Heart left ventricle (tissue), 16 donors: Measurements from ENCODE around the gene LIN7C. TPM values are rescaled to one million over a fixed set of nuclear protein-coding genes. Genes with fewer than 3 reads are reported as not detected.

Experiments
- ATAC-seq, 4 donors: fragments of 200-7000 bp; cut with Tn5 transposase; one replicate each; pipeline ENCODE4 v1.9.1; 2020 to 2022; ENCODE audit warnings: moderate library complexity in 4 of 4, mild to moderate bottlenecking in 3 of 4, moderate number of reproducible peaks in 1 of 4
- DNase-seq, 5 donors: peaks; one replicate each; pipeline ENCODE4 v3.0.0-alpha.2; 2020
- H3K27ac ChIP-seq, 12 donors: fragments of 200-600 bp; sonication (generic) in 4 of 12; one replicate each; pipeline versions ENCODE4 v1.5.0 to v1.8.0; 2016 to 2022; ENCODE audit warnings: mild to moderate bottlenecking in 2 of 12
- H3K27me3 ChIP-seq, 9 donors: fragments of 200-600 bp; sonication (generic) in 2 of 9; one replicate each; pipeline versions ENCODE4 v1.5.1 to v1.8.0; 2016 to 2022; ENCODE audit warnings: mild to moderate bottlenecking in 3 of 9
- H3K36me3 ChIP-seq, 9 donors: fragments of 200-600 bp; sonication (generic) in 2 of 9; one replicate each; pipeline versions ENCODE4 v1.5.0 to v1.8.0; 2018 to 2022; ENCODE audit warnings: mild to moderate bottlenecking in 2 of 9
- H3K4me1 ChIP-seq, 12 donors: fragments of 200-600 bp; sonication (generic) in 4 of 12; one replicate each; pipeline versions ENCODE4 v1.5.0 to v1.8.0; 2016 to 2022; ENCODE audit warnings: mild to moderate bottlenecking in 3 of 12
- H3K4me3 ChIP-seq, 12 donors: fragments of 200-600 bp; sonication (generic) in 4 of 12; one replicate each; pipeline versions ENCODE4 v1.5.0 to v1.8.0; 2017 to 2022; ENCODE audit warnings: mild to moderate bottlenecking in 9 of 12, moderate library complexity in 4 of 12
- H3K9me3 ChIP-seq, 12 donors: fragments of 200-600 bp; sonication (generic) in 4 of 12; one replicate each; pipeline versions ENCODE4 v1.5.0 to v1.8.0; 2016 to 2022; ENCODE audit warnings: mild to moderate bottlenecking in 1 of 12
- POLR2A ChIP-seq, 2 donors: fragments of 450-650 bp; IDR thresholded peaks; one replicate each; pipeline ENCODE4 v1.6.1; 2017; ENCODE audit warnings: antibody characterized with exemption in 2 of 2, mild to moderate bottlenecking in 2 of 2, moderate library complexity in 2 of 2
- WGBS, 4 donors: extraction: QIAGEN DNeasy Blood & Tissue Kit in 2 of 4; methylation state at CpG; one replicate each; pipeline versions ENCODE4 v1.1.5 to v1.1.7; 2013 to 2018; 5-methylcytosine and 5-hydroxymethylcytosine counted together
- intact Hi-C, 10 donors: fragments of 100-400 bp; cut with DNase I; formaldehyde crosslinking; loops; one replicate each; pipeline versions ENCODE4 v1.11.1 to v1.14.2; 2022
- polyA plus RNA-seq, 2 donors: library from polyadenylated mRNA; stranded (reverse); fragments of 200-250 nt; gene quantifications; one replicate each; pipeline ENCODE4 v1.2.3, GENCODE V29; 2013
- total RNA-seq, 9 donors: library from RNA; depleted of rRNA in 2 of 9; stranded (reverse); fragments of >200 nt in 2 of 9; fragmentation: NEBNext Ultra II Directional in 3 of 9; extraction: Animal tissue kit (Norgen Biotek cat#: 25700) in 3 of 9; gene quantifications; one replicate each; pipeline versions ENCODE4 v1.1.0 to v1.2.4, GENCODE V29; 2016 to 2023
- TF ChIP-seq, protein P1 (sequence below), 12 donors: fragments of 200-600 bp; sonication (generic) in 4 of 12; IDR thresholded peaks; one replicate each; pipeline versions ENCODE4 v1.5.0 to v1.8.0; 2018 to 2022; ENCODE audit warnings: antibody characterized with exemption in 12 of 12, mild to moderate bottlenecking in 5 of 12
- donor health status: ischemic (EF 13 %, LVEDD 7.1; RV severe dilation, severe dysfunction).
- donor health status: healthy with polysubstance abuse.
- donor health status: DM: no; HTN: yes; CAD: no.
- donor health status: DM: no; HTN: no; CAD: no.
- donor health status: ischemic (EF 25% LVEDD 6.9; RV normal size, moderate dysfunction).
- donor health status: ischemic (EF 25% LVEDD 5.7; RV mildly dilated, moderate dysfunction).
- donor health status: healthy.
- donor health status: DM: yes; HTN: yes; CAD: no.
- donor health status: ischemic (EF 35%, LVEDD 5.7; RV mildly dilated, moderate dysfunction).
- donor health status: nonischemic (EF 11% LVEDD 7.7; RV severe dilation, severe dysfunction).
- donor health status: DM: yes; HTN: yes; CAD: no.
- donor health status: PGD.
- donor health status: ischemic (EF 29% LVEDD 5.4; RV normal size, mild dysfunction).
- donor health status: nonischemic (EF 23%, LVEDD 6.1; RV moderate dilation, normal function).

The LIN7C gene
- total and polyA plus RNA-seq, 11 donors: 5.0 to 24.1 (median 16.1) TPM

DNA sequence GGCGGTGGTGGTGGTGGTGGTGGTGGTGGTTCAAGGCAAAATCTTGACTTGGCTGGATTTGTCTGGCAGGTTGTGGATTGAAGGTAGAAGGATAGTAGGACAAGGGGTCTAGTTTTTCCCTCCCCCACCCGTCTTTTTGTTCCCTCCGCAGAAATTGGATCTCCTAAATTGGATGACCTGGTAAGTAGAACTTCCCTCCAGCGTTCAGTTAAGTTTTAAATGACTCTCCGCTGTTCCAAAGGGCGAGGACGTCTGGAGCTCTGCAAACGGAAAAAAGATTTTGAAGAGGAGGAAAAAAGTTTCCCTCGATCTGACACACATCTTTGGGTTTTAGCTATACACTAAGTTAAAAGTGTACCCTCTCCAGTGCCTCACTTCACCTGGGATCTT is 33.6 kb downstream of the LIN7C start:
- Histone ChIP-seq H3K36me3 (no peaks in the 10 kb centered on the region), H3K27me3 (no peaks in the 10 kb centered on the region), H3K4me1 (peaks cover 0 to 34% (median 18%) of the 10 kb centered on the region in 12 donors), H3K27ac (peak overlapping the region in 7 of 12 donors; percentile 8 to 93 (median 43)), H3K9me3 (no peaks in the 10 kb centered on the region), H3K4me3 (peak overlapping the region in 9 of 12 donors; percentile 59 to 99 (median 79))
- intact Hi-C loops: loop anchor here in 8 of 10 donors (2.0 to 10.0 kb wide), 6 partner anchors 34 to 108 kb away; partner anchors contain the start of genes CCDC34 (in 3 of the 8) and LIN7C (in 1 of the 8)
- WGBS, 4 donors: 4 to 20% (median 8%) methylated on average over 8 to 9 of the region's 9 CpGs
- ATAC-seq (peak in 3 of 4 donors; percentile 2 to 11 (median 7)), DNase-seq (no peak)
- no peak for TF ChIP-seq POLR2A (IDR thresholded peaks at IDR 0.05)
- TF ChIP-seq, protein P1, sequence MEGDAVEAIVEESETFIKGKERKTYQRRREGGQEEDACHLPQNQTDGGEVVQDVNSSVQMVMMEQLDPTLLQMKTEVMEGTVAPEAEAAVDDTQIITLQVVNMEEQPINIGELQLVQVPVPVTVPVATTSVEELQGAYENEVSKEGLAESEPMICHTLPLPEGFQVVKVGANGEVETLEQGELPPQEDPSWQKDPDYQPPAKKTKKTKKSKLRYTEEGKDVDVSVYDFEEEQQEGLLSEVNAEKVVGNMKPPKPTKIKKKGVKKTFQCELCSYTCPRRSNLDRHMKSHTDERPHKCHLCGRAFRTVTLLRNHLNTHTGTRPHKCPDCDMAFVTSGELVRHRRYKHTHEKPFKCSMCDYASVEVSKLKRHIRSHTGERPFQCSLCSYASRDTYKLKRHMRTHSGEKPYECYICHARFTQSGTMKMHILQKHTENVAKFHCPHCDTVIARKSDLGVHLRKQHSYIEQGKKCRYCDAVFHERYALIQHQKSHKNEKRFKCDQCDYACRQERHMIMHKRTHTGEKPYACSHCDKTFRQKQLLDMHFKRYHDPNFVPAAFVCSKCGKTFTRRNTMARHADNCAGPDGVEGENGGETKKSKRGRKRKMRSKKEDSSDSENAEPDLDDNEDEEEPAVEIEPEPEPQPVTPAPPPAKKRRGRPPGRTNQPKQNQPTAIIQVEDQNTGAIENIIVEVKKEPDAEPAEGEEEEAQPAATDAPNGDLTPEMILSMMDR (IDR thresholded peaks at IDR 0.05): no peak

DNA sequence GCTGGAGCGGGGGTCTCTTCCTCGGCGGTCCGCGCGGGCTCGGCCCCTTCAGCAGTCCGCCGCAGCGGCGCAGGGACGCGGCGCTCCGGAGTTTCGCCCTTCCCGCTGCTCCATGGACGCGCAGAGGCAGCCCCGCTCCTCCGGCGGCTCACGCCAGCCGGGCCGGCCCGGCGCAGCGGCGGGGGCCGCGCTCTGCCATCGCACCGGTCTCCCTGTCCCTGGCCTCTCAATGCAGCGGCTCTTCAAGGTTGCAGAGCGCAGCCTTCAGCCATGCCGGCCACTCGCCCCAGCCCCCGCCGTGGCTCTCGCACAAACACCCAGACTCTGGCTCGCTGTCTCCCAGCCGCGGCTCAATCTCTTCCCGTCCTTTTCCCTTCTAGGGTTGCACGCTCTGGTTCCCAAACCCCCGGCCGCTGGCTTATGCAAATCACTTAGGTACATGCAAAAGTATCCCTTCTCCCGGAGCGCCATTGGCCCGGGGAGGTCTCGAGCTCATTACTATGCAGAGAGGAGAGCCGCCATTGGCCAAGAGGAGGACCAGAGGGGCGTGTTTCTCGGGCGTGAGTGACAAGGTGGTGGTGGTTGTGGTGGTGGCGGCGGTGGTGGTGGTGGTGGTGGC is 34.1 kb downstream of the LIN7C start, which contains the start of gene LGR4:
Gene LGR4 (minus strand): TSS at position 393 of the 619 bp plus-strand sequence. CDS start 488 bp downstream, outside the sequence.
- DNase-seq (peak; percentile 92 to 96 (median 94)), ATAC-seq (peak; percentile 97 to 99 (median 98))
- intact Hi-C loops: loop anchor here in 8 of 10 donors (2.0 to 10.0 kb wide), 6 partner anchors 34 to 108 kb away; partner anchors contain the start of genes CCDC34 (in 3 of the 8) and LIN7C (in 1 of the 8)
- H3K9me3 ChIP-seq: no peaks in the 10 kb centered on the region
- TF ChIP-seq, protein P1 (IDR thresholded peaks at IDR 0.05): no peak
- peak in 1 of 2 donors; percentile 83 for TF ChIP-seq POLR2A (IDR thresholded peaks at IDR 0.05)
- H3K36me3 ChIP-seq: no peaks in the 10 kb centered on the region
- H3K4me3 ChIP-seq: peak within 1 kb of the TSS; percentile 55 to 99 (median 79)
- H3K27ac ChIP-seq: peak within 1 kb of the TSS; percentile 69 to 93 (median 90)
- H3K27me3 ChIP-seq: no peaks in the 10 kb centered on the region
- peaks cover 0 to 39% (median 20%) of the 10 kb centered on the region in 12 donors for H3K4me1 ChIP-seq
- WGBS, 4 donors: 0 to 1% (median 0%) methylated on average over 39 to 57 of the region's 57 CpGs

DNA sequence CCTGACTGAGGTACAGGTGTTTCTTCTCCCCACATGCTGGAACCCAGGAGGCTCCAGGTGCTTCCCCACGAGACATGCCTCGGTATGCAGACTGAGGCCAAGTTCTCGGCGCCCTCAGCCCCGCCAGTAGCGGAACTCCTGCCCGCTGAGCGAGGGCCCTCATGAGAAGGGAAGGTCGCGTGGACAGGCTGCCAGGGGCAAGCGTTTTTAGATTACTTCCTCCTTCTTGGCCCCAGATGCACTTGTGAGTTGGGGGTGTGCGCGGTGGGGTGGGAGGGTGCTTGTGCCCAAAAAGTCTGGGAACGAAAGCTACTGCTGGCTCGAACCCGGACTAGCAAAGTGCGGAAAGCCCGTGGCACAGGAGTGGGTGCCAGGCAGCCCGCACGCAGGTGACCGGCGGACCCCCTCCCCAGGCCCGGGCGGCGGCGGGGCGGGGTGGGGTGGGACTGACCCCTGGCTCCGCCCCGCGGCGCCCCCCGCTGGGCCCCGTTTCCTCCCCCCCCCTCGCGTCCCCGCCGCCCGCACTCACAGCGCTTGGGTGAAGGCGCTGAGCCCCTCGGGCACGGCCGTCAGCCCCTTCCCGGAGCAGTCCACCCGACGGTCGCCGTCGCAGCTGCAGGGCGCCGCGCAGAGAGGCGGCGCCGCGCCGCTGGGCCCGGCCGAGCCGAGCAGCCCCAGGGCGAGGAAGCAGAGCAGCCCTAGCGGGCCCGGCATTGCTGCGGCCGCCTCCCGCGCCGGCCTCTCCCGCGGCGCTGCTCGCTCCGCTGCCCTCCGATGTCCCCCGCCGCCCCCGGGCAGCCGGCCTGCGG is 34.8 kb downstream of the LIN7C start:
- peak overlapping the region; percentile 55 to 99 (median 79) for H3K4me3 ChIP-seq
- DNase-seq (peak; percentile 30 to 70 (median 54)), ATAC-seq (peak in 3 of 4 donors; percentile 14 to 61 (median 55))
- intact Hi-C loops: loop anchor here in 8 of 10 donors (2.0 to 10.0 kb wide), 6 partner anchors 35 to 107 kb away; partner anchors contain the start of genes CCDC34 (in 3 of the 8) and LIN7C (in 1 of the 8)
- H3K27me3 ChIP-seq: no peaks in the 10 kb centered on the region
- peaks cover 0 to 40% (median 20%) of the 10 kb centered on the region in 12 donors for H3K4me1 ChIP-seq
- peak overlapping the region; percentile 69 to 93 (median 90) for H3K27ac ChIP-seq
- no peaks in the 10 kb centered on the region for H3K36me3 ChIP-seq
- no peak for TF ChIP-seq POLR2A (IDR thresholded peaks at IDR 0.05)
- TF ChIP-seq, protein P1 (IDR thresholded peaks at IDR 0.05): no peak
- WGBS, 4 donors: 1 to 3% (median 1%) methylated on average over 19 to 79 of the region's 79 CpGs
- no peaks in the 10 kb centered on the region for H3K9me3 ChIP-seq
